GM13977 (cell line): ENCODE results near the gene RER1.

Experiments
- DNase-seq: peaks from one replicate; pipeline ENCODE4 v3.0.0; 2012; ENCODE audit warnings: low spot score
- in situ Hi-C: fragments of 300-500 bp; cut with MboI; formaldehyde crosslinking; loops from one replicate; pipeline ENCODE4 v1.12.0; 2022; ENCODE audit warnings: low sequenced_read_pairs, low pct_unique_long_range_greater_than_20kb, mixed read lengths, inconsistent platforms; ENCODE audit not compliant: unreplicated experiment
- TF ChIP-seq, protein P1 (sequence below): IDR thresholded peaks from 2 replicates; pipeline ENCODE4 v1.5.1; 2012; ENCODE audit warnings: mild to moderate bottlenecking, control low read depth; ENCODE audit not compliant: insufficient read depth; ENCODE audit errors: extremely low read depth, missing control alignments

RER1 gene

DNA sequence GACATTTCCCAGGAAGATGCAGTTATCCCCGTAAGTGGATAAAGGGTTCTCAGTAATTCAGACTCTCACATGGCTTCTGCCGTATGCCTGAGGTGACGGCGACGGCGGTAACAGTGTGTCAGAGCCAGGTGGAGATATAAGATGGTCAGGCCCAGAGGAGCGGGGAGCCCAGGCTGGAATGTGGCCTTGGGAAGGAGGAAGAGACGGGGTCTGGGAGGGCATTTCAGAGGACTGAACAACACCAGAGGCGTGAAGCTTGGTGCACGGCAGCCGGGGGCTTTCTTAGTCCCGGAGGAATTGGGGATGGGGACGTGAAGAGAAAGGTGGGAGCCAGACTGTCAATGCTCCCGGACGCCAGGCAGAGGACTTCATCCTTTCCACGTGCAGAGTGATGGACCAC lies 1.0 kb downstream of the RER1 start:
- DNase-seq, result no peak
- TF ChIP-seq, protein P1, sequence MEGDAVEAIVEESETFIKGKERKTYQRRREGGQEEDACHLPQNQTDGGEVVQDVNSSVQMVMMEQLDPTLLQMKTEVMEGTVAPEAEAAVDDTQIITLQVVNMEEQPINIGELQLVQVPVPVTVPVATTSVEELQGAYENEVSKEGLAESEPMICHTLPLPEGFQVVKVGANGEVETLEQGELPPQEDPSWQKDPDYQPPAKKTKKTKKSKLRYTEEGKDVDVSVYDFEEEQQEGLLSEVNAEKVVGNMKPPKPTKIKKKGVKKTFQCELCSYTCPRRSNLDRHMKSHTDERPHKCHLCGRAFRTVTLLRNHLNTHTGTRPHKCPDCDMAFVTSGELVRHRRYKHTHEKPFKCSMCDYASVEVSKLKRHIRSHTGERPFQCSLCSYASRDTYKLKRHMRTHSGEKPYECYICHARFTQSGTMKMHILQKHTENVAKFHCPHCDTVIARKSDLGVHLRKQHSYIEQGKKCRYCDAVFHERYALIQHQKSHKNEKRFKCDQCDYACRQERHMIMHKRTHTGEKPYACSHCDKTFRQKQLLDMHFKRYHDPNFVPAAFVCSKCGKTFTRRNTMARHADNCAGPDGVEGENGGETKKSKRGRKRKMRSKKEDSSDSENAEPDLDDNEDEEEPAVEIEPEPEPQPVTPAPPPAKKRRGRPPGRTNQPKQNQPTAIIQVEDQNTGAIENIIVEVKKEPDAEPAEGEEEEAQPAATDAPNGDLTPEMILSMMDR, result no peak
- in situ Hi-C loops, result loop anchor here (10.0 to 25.0 kb wide), 2 partner anchors 198 to 430 kb away; partner anchors contain the start of gene FAAP20

DNA sequence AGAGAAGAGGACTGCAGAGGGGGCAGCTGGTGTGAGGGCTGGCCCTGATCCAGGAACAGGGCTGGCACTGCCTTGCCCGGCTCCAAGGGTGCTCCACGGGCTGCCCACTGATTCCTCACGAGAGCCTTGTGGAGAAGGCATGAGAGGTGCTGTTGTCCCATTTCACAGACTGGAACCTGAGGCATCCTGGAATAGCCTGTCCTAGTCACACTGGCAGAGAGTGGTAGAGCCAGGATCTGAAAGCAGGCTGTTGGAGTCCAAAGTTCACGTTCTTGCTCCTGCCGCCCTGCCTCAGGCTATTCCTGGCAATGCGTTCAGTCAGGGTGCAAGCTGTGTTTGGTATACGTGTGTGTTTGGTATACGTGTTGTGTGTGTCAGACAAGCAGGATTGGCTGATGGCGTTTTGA lies 1.8 kb downstream of the RER1 start:
- DNase-seq, result no peak
- TF ChIP-seq, protein P1, result no peak
- in situ Hi-C loops, result loop anchor here (10.0 to 25.0 kb wide), 2 partner anchors 199 to 431 kb away; partner anchors contain the start of gene FAAP20

DNA sequence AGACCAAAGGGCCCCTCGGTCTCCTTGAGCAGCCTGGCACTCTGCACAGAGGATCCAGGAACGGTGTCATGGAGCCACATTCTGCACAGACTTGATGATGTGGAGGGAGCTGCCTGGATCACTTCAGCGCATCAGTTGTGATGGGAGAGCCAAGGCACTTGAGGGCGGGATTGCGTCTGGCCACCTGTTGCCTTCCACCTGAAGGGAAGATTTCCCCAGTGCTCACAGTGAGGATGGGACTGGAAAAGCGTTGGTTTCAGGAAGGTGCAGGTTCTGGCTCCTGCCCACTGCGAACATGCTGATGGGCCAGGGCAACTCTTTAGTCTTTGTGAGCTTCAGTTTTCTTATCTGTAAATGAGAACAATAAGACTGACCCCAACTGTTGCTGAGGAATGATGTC lies 2.6 kb downstream of the RER1 start:
- TF ChIP-seq, protein P1, result no peak
- in situ Hi-C loops, result loop anchor here (10.0 to 25.0 kb wide), 2 partner anchors 199 to 432 kb away; partner anchors contain the start of gene FAAP20
- DNase-seq, result no peak

DNA sequence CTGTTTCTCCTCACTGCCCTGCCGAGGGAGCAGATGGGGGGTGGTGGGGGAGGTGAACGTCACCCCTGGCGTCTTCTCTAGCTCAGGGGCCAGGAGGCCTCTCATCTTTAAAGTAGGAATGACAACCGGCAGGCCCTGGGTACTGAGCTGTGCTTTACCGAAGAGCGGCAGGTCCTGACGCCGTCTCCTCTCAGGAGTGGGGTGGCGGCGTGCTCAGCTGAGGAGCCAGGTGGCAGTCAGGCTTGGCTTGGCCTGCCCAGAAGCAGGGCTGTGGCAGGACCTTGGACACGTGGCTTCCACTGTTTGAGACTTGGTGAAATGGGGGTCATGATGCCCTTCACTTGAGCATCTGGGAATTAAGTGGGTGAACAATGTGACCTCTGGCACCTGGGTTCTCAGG lies 3.1 kb downstream of the RER1 start:
- in situ Hi-C loops, result loop anchor here (10.0 to 25.0 kb wide), 2 partner anchors 200 to 432 kb away; partner anchors contain the start of gene FAAP20
- TF ChIP-seq, protein P1, result no peak

DNA sequence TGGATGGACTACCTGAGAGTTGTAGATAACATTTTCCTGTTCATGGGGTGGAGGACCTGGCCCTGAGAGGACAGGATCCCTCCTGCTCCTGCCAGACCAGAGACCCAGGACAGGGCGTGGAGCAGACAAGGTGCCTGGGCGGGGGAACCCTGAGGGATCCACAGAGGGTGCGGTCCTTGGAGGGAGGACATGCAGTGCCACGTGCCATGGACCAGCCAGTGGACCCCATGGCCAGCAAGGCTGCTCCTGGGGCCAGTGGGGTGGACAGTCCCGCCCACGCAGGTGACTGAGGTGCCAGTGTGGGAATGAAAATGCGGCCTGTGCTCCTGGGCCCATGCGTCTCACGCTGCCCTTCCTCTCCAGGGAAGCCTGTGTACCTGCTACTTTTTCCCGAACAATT lies 3.6 kb downstream of the RER1 start:
- in situ Hi-C loops, result loop anchor here (10.0 to 25.0 kb wide), 2 partner anchors 200 to 433 kb away; partner anchors contain the start of gene FAAP20

More for the DNA sequence above, 3.1 kb downstream of the RER1 start:
- DNase-seq, result no peak

DNA sequence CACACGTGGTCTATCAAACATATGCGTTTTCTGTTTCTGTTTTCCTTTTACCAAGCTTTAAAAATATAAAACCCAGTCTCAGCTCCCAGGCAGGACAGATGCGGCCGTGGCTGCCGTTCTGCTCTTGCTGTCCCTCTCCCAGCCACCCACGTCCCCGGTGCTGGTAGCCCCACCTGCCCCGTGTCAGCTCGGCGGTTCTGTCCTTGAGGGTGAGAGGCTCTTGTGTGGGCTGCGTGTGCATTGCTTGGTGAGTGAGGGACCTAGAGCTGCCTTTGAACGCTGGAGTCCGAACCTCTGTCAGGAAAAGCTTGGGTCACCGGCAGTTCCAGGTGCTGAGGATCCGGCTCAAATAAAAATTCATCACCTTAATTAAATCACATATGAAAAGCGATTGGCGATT lies 4.4 kb downstream of the RER1 start:
- TF ChIP-seq, protein P1, result no peak
- in situ Hi-C loops, result loop anchor here (10.0 to 25.0 kb wide), 2 partner anchors 201 to 434 kb away; partner anchors contain the start of gene FAAP20
- DNase-seq, result no peak

More for the DNA sequence above, 3.6 kb downstream of the RER1 start:
- TF ChIP-seq, protein P1, result no peak
- DNase-seq, result no peak

DNA sequence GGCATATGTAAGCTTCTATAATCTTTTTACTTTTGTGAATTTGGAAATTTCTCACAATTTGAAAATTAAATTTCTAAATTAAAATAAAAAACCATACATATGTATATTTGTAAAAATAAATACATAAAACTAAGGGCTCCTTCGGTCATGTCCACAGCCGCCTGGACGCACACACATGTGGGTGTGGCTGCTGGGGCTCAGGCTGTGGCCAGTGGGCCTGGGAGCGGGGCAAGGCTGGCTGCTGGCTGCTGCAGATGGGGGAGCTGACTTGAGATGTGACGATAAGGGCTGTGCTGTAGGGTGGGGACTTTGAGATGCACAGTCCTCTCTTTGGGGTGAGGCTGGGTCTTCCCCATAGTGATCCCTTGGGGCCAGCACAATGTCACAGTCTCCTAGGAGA lies 4.8 kb downstream of the RER1 start:
- DNase-seq, result no peak
- in situ Hi-C loops, result loop anchor here (10.0 to 25.0 kb wide), 2 partner anchors 202 to 434 kb away; partner anchors contain the start of gene FAAP20
- TF ChIP-seq, protein P1, result no peak
